ENCODE measurements around the gene RTP5. TPM values are rescaled to one million over a fixed set of nuclear protein-coding genes. Genes with fewer than 3 reads are reported as not detected.

Gene RTP5
- total and polyA plus RNA-seq, 2 of the 8 experiments (the other 6 are each of a cell fraction or from before 2014, with no cell fraction given): not detected

GRCh38 chr2:241820625-241821384 is 48.7 kb upstream of the RTP5 start (continued):
- TF ChIP-seq ATF3 (IDR thresholded peaks at IDR 0.05; ENCODE audit: insufficient read depth, low read depth, low read length) (no peak), ASH2L (IDR thresholded peaks at IDR 0.05; ENCODE audit: low read length) (no peak), CEBPB (IDR thresholded peaks at IDR 0.05; ENCODE audit: low read depth, low read length) (no peak), SRF (IDR thresholded peaks at IDR 0.05; ENCODE audit: low read depth, low read length) (no peak)
